GM19463 (cell line): ENCODE measurements around the gene MED22.
"Not testable (repeated sequence)": the region's sequence is repeated elsewhere in the genome, so short reads cannot be mapped to it uniquely, and the experiment has no call there.

Experiments
- ATAC-seq: cut with Tn5 transposase; IDR thresholded peaks from one replicate; pipeline ENCODE4 v1.9.1; 2021; ENCODE audit warnings: mild to moderate bottlenecking, moderate library complexity; ENCODE audit not compliant: unreplicated experiment

The MED22 gene

DNA sequence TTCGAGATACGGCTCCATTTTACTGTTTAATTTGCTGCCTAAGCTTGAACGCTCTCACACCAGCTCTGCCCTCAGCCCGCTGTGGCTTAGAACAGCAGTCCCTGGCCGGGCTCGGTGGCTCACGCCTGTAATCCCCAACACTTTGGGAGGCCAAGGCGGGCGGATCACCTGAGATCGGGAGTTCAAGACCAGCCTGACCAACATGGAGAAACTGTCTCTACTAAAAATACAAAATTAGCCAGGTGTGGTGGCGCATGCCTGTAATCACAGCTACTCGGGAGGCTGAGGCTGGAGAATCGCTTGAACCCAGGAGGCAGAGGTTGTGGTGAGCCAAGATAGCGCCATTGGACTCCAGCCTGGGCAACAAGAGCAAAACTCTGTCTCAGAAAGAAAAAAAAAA is 29.3 kb upstream of the MED22 start:
- not testable (repeated sequence) for ATAC-seq

DNA sequence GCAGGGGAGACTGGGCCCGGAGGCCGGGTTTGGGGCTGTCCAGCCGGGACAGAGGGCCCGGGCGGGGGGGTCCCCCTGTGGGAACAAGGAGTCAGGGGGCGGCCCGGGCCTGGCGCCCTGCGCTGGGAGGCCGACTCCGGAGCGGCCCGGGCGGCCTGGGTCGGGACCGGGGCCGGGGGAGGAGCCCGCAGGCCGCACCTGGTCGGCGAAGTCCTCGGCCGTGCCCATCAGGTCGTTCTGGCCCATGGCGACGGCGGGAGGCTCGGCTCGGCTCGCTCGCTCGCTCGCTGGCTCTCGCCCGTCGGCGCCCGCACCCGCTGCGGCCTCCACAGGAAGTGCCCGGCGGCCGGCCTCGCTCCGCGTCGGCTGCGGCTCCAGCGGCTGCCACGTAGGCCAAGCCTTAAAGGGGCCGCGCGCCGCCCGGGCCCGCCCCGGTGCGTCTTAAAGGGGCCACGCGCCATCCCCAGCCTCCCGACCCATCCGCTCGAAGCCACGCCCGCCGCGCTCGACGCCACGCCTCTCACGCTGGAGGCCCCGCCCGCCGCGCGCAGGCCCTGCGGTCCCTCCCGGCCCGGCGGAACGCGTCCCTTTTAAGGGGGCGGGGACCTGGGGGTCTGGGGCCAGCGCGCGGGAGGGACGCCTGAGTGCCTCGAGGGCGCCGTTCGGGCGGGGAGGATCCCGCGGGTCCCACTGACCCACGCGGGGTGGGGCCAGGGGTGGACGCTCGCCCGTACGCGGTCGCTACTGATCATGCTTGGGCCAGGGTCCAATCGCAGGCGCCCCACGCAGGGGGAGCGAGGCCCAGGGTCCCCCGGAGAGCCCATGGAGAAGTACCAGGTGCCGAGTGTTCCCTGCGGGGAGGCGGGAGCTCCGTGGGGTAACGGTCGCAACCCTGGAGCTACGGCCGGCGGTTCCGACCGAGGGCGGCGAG is 28.1 kb upstream of the MED22 start, which contains the start of the genes STKLD1 and SURF4:
Gene STKLD1, plus strand, starts transcription at position 643 of the 931 bp plus-strand sequence. Its CDS starts 108 bp downstream, at position 751.
Gene SURF4, minus strand, starts transcription at position 337 of the 931 bp plus-strand sequence. Its CDS starts 91 bp downstream, at position 246.
- peak; percentile 92 for ATAC-seq

DNA sequence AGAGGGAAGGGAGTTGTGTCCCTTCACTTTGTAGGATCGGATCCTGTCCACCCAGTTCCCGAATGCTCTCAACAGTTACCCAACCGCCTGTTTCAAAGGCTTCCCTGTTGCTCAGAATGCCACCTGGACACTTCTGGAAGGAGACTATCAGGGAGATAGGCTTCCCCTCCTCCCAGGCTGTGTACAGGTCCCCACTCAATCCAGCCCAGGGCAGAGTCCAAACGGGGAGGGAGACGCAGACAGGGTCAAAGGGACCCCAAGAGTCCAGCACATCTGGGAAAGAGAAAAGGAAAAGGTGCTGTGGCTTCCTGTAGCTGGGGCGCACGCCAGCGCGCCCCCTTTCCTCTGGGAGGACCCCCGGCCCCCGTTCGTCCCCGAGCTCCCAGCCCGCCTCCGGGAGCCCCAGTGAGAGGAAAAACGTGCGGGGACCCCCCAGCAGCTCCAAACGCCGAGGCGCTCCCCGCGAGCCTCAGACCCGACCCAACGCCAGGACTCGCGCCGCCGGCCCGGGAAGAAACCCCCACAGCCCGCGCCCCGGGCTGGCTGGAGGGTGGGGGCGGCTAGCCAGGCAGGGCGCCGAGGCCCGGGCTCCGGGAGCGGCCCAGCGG is 27.3 kb upstream of the MED22 start:
- peak; percentile 7 for ATAC-seq

DNA sequence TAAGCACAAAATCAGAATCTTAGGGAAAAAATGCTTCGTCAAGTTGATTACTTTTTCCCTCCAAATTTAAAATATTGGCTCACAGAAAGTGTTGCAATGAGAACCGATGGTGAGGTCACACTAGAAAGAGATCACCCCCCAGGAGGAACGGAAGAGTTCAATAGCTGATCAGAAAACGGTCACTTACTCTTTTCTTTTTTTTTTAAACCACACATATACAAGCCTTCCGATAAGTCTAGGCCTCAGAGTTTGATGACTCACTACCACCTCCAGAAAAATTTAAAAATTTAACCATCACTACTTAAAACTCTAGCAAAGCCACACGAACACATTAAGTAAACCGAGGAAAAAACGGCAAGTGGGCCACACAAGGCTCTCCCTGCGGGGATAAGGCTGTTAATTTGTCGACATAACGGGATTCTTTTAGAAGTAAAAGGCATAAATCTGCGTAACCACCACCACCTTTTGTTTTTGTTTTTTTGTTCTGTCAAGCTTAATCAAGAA is 26.7 kb upstream of the MED22 start:
- ATAC-seq: no peak

DNA sequence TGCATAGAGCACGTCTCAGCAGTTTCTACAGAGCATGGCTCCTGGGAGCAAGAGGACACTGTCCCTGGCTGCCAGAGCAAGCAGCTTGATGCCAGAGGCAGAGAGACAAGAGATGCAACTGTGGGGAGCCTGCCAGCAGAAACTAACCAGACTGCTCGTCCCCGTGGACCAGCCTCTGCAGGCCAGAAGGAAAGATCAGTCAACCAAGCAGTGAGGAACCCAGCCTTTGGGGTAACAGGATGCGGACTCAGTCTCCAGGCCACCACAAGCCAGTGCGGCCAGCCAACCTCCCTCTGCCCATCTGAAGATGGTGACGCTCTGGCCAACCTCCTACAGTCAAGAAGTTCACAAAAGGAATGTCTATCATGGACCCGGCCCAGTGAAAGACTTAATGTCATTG is 24.2 kb upstream of the MED22 start:
- no peak for ATAC-seq

DNA sequence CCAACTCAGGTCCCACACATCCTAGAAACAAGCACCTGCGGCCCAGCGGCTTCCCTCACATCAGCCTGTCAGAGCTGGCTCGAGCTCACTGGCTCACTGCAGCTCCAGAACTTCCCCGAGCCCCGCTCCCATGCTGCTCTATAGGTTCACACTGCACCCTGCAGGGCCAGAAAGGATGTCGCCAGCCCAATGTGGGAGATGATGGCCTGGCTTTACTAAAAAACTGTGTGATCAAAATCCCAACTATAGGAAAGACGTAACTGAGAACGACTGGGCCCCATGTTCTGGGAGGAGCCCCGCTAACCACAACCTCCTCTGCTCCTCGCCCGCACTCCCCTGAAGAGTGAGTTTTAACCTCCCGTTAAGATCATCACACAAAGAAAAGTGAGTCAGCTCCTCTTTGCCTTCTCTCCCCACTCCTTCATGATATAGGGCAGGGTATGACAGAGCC is 23.4 kb upstream of the MED22 start:
- ATAC-seq: no peak

DNA sequence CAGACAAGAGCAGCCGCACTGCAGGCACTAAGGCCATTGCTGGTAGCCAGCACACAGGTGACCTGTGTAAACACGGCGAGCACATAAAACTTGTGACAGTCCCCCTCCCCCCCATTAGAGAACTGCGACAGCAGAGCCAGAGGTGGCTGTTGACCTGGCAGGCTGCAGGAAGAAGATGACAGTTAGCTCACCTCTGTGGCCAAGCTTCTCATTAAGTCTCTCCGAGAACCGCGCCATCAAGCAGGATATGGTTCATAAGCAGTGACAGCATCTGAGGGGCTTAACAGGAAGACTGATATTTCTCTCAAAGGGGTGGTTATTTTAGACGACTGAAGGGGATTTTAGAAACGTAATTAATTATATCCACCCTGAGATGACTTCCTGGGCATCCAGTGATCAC is 22.8 kb upstream of the MED22 start:
- ATAC-seq: no peak

DNA sequence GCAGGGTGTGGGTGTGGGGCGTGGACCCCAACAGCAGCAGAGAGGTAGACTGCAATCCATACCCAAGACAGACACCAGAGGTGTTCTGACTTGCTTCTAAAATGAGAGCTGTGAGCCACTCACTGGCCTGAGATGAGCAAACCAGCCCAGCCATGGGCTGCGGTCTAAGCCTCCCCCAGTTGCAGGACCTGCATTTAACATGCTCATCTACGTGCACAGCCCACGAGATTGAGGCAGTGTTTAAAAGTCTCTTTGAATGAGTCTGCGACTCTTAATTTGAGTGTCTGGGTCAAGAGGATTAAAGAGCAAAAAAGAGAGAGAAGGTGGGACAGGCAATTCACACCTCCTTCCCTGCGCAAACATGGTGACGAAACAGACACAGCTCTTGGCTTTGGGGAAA is 22.0 kb upstream of the MED22 start:
- ATAC-seq: no peak

DNA sequence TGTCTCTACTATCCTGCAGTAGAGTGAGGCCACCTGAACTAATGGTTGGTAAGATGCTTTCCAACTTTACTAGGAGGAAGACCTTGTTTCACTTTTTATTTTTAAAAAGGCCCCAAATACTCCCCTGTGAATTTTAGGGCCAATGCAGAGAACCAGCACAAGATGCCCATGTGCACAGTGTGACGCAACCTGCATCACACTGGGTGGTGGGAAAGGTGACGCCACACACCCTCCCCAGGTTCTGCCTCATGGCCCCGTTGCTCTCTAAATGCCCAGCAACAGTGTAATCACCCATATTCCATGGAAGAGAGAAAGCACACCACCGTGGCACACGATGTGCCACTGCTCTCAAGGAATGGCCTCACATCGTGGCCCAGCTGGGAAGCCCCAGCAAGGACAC is 21.5 kb upstream of the MED22 start:
- ATAC-seq: no peak

DNA sequence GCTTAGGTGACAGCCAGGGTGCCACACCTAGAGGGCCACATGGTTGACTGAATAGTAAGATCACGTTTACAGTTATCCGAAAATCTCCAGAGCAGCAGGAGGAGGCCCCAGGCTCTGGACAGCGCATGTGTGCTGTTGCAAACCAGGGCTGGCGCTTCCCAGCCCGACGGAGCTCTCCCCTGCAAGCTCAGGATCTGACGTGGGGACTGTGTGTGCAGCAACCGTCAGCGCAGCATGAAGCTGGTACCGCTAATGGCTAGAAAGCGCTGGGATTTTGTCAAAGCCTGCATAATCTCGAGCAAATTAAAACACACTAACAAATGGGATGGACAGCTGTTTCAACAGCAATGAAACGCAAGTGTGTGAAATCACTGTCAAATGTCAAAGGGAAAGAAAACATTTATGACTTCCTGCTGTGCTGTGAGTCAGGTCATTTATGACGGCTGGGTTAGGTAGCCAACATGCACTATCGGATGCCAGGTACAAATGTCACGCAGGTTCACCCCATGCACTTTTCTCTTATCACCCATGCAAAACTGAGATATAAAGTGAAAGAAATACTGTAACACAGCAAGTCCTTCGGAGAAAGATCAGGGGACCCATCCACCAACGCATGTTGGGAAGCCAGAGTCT is 20.4 kb upstream of the MED22 start:
- ATAC-seq: no peak

DNA sequence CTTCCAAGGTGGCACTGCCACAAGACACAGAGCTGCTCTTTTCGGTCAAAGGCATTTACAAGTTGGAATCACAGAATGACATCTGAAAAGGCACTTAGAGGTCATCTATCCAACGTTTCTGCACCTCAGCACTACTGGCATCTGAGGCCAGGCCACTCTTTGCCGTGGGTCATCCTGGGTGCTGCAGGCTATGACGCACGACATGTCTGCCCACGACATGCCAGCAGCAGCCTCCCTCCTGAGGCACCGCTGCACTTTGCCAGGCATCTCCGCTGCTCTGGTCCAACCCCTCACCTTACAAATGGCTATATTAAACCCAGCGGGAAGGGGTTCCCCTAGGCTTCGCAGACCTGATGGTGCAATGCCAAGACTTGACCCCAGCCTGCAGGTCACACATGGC is 19.8 kb upstream of the MED22 start:
- no peak for ATAC-seq

DNA sequence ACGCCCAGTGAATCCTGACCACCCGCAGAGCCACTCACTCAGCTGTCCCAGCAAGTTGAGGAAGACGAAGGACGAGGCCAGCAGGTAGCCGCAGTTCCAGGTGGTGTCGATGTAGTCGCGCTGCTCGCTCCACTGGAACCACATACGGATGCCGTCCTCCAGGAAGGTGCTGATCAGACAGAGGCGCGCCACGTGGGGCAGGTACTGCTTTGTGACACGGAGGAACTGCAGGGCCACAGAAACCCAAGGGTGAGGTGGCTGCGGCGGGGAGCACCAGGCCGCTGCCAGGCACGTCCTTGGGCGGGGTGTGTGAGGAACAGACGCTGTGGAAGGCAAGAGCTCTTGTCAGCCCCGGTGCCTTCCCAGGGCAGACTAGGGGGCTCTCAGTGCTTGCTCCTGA is 19.3 kb upstream of the MED22 start:
- no peak for ATAC-seq

DNA sequence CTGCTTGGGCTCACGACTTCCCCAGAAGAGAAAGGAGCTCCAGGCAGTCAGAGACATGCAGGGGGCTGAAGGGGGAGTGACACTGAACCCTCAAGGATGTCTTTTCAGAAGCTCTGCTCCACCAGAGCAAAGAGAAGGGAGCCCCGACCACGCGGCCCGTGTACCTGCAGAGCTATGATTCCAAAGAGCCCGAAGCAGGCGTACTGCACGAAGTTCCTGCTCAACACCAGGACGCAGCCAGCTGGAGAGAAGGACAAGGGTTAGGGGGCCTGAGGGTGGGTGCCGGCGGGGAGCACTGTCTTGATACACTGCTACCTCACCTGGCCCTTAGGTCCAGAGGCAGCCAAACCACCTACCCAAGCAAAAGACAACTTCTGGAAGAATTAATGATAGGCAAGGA is 18.5 kb upstream of the MED22 start:
- no peak for ATAC-seq

DNA sequence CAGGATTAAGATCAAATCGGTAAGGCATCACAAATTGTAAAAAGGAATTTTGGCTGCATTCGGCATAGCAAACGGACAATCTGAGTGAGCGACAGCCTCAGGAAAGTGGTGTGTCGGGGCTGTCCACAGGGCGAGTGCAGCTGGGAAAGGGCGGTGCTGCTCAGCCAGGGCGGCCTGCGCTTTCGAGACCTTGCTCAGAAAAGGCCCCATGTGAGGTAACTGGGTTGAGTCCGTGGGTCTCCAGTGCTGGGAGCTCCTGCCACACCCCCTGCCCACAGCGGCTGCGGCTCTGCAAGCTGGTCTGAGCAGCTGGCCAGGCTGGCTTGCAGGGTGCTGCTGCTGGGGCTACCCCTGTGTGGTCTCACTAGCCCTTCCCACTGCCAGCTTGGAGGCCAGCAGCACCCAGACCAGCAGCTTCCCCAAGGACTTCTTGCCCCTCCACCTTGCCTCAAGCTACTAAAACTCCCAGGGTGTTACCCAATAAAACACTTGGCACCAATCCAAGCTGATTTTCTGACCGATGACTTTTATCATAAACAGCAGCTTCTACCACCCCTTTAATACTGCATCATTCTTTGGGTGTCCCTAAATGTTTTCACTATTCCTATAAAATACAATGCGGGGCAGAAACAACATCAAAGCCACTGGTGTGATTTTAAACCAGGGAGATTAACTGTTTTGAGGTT is 14.6 kb upstream of the MED22 start:
- ATAC-seq: no peak

DNA sequence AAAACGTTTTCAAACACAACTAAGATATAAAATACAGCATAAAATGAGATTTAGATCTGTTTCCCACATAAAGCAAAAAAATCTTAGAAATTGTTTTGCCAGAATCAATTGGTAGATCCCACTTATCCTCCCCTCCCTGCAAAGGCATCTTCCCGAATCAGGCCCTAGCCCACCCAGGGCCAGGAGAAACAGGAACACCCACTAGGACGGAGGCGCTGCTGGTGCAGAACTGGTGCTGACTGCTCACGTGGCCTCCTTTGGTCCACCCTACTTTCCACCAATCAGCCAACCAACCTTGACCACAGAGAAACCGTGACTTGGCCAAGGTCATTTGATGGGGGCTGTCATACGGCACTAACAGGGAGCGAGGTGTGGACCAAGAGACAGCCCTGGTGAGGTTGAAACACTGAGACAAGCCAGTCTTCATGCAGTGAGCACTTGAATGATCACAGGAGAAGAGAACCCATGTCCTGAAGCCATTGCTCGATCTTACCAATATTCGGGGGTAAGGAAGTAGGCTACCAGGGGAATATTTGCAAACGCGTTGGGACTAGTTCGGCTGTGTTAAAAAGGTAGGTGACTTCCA is 13.7 kb upstream of the MED22 start:
- no peak for ATAC-seq

DNA sequence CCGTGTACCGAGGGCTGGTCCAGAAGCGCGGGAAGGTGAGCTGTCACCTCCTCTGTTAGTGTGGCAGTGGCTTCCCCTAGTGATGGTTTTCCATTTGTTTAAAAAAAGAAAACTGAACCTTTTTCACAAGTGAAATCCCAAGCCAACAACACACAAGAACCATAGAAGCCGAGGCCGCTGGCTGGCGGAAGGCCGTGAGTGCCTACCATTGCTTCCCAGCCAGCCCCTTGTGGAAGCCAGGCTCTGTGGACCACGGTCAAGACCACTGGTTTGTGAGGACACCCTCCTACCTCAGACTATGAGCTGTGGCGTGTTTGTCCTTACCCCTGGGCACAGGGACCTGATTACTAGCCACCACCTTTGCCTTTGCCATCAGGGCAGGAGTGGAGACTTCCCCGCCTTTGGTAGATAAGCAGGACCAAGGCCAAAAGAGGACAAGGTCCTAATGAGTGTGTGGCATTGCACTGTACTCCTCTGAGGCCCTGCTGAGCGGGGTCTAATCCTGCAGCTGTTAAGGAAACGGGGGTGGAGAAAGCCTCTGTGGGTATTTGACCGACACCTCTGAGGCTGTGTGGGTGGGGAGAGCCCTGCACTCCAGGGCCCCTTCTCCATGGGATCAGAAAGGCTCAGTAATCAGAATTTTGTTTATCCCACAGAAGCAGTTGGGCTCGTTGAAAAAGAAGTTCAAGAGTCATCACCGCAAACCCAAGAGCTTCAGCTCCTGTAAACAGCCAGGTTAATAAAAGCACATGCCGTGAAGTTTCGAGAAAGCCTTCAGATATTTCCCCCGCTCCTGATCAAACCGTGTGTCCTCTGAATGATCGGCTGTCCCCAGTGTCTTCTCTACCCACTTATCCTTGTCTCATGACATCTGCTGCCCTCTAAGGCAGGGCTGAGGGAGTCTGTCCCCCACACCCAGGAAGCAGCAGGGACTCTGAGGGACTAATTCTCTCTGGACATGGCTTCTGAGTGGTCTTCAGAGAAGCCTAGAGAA is 12.8 kb upstream of the MED22 start:
- no peak for ATAC-seq

DNA sequence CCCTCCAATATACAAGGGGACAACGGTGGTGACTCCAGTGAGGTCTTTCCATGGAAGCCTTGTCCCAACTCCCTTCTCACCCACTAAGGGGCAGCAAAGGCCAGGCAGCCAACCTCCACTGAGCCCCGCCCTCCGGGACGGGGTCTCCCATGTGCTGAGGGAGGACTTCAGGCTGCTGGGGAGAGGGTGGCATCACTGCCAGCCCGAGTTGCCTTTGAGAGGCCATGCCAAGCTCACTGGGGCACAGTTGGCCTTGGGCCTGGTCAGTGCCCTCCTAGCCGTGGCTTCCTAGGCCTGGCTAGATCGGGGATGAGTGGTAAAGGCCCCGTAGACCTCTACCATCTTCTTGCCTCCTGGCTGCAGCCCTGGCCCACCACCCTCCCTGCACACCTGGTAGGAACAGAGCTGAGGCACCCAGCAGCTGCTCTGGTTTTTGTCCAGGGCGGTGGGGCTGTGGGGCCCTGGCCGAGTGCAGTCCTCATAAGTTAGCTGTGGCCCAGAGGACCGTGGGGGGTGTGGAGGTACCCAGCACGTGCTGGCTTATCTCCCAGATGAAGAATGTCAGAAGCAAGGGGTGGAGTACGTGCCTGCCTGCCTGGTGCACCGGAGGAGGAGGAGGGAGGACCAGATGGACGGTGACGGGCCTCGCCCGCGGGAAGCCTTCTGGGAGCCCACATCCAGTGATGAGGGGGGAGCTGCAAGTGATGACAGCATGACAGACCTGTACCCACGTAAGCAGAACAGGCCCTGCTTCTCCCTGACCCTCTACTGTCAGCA is 11.7 kb upstream of the MED22 start:
- ATAC-seq: no peak

DNA sequence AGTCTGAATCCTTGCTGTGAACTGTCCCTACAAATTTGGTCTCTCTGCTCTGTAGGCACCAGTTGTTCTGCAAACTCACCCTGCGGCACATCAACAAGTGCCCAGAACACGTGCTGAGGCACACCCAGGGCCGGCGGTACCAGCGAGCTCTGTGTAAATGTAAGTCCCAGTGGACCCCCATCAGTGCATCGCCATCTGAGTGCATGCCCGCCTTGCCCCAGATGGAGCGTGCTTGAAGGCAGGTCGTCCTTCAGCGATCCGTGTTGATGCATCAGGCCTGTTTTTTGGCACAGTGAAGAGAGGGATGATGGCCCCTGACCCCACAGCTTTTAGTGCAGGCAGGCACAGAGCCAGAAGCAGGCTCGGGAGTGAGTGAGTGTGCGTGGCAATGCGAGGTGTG is 9.7 kb upstream of the MED22 start:
- no peak for ATAC-seq
